ENCODE data around the gene DHFR2.

The DHFR2 gene

GRCh38 chr3:94008253-94008652, 54.5 kb downstream of the DHFR2 start:
- in situ Hi-C loops (cut with MboI; ENCODE audit: low sequenced_read_pairs): loop anchor here (25.0 kb wide), 1 partner anchor 104 kb away; no protein-coding TSS in a partner anchor
